HFF-Myc (cell line): ENCODE data around the gene CCN5.

Experiments
- DNase-seq: peaks from one replicate; pipeline ENCODE4 v3.0.0-alpha.2; 2011; ENCODE audit warnings: low read depth; ENCODE audit errors: extremely low read depth
- H3K4me3 ChIP-seq: replicated peaks from 2 replicates; pipeline ENCODE4 v1.5.1; 2011; ENCODE audit warnings: low read depth, mild to moderate bottlenecking, control low read depth, low read length
- CTCF ChIP-seq: IDR thresholded peaks from 2 replicates; pipeline ENCODE4 v1.5.1; 2012; ENCODE audit warnings: mild to moderate bottlenecking, low read depth, low read length, control low read depth; ENCODE audit errors: missing control alignments

The CCN5 gene

GRCh38 chr20:44723391-44723790 is 8.2 kb downstream of the CCN5 start:
- H3K4me3 ChIP-seq, result no peak overlapping the region
- no peak for TF ChIP-seq CTCF
- no peak for DNase-seq

DNA sequence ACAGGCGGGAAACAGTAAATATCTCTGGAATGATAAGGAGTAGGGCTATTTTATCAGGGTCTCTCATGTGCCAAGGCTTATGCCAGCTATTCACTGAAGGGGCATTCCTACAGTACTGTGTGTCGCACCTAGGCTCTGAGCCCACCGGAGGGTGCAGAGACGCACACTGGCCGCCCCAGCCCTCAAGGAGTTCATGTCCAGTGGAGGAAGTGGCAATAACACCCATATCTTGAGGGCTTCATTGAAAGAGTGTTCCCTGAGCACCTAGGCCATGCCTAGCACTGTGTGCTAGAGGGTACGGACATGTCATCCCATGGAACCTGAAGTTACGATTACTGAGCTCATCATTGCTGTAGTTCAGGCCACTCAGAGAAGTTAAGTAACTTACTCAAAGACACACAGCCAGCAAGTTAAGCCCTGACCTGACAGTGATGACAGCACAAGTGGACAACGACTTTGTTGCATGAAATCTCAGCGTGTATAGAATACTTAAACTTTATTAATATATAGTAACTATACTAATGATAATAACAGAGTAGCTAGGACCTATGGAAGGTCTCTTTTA is 8.7 kb downstream of the CCN5 start:
- no peak overlapping the region for H3K4me3 ChIP-seq
- TF ChIP-seq CTCF, result no peak
- DNase-seq, result no peak

DNA sequence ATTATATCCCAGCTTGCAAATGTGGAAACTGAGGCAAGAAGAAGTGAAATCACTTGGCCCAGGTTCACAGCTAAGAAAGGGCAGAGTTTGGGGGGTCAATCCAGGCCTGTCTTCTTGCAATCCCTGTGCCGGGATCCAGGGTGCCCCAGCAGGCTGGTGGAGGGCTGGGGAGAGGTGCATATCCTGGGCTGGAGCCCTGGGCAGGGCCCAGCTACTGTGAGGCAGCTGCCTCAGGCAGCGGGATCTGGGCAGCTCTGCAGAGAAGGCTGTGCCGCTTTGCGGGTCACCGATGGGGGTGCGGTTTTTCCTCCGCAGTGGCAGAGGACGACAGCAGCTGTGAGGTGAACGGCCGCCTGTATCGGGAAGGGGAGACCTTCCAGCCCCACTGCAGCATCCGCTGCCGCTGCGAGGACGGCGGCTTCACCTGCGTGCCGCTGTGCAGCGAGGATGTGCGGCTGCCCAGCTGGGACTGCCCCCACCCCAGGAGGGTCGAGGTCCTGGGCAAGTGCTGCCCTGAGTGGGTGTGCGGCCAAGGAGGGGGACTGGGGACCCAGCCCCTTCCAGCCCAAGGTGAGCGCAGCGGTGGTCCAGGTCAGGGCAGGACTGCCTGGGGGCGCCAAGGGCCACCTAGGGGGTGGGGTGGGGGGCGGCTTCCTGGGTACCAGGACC is 9.4 kb downstream of the CCN5 start:
- no peak overlapping the region for H3K4me3 ChIP-seq
- TF ChIP-seq CTCF, result no peak
- no peak for DNase-seq

GRCh38 chr20:44725837-44726236 is 10.7 kb downstream of the CCN5 start:
- no peak for DNase-seq
- H3K4me3 ChIP-seq, result no peak overlapping the region
- no peak for TF ChIP-seq CTCF

DNA sequence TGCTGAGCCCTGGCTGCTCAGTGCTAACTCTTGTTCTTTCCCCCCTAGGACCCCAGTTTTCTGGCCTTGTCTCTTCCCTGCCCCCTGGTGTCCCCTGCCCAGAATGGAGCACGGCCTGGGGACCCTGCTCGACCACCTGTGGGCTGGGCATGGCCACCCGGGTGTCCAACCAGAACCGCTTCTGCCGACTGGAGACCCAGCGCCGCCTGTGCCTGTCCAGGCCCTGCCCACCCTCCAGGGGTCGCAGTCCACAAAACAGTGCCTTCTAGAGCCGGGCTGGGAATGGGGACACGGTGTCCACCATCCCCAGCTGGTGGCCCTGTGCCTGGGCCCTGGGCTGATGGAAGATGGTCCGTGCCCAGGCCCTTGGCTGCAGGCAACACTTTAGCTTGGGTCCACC is 11.9 kb downstream of the CCN5 start:
- DNase-seq, result no peak
- no peak for TF ChIP-seq CTCF

DNA sequence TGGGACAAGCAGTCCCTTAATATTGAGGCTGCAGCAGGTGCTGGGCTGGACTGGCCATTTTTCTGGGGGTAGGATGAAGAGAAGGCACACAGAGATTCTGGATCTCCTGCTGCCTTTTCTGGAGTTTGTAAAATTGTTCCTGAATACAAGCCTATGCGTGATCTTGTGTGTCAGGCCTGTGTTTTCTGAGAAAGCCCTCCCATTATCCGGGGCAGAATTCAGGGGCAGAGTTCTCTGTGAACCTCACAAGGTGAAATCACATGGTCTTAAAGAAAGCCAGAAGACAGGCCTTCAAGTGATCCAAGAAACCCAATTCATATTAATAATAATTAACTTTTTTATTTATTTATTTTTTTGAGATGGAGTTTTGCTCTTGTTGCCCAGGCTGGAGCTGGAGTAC is 12.5 kb downstream of the CCN5 start:
- DNase-seq, result no peak
- H3K4me3 ChIP-seq, result no peak overlapping the region
- TF ChIP-seq CTCF, result no peak

More for the DNA sequence above, 11.9 kb downstream of the CCN5 start:
- H3K4me3 ChIP-seq, result no peak overlapping the region
